H1 (cell line): Measurements from ENCODE around the gene TET2. TPM values are rescaled to one million over a fixed set of nuclear protein-coding genes. Genes with fewer than 3 reads are reported as not detected.

Experiments
- BACH1 ChIP-seq: IDR thresholded peaks from 2 replicates; pipeline ENCODE4 v1.6.1; 2012; ENCODE audit warnings: low read length, improper control_type of control experiment
- POLR2A ChIP-seq, 2 experiments: IDR thresholded peaks; 1 replicate in 1 of 2; 2 replicates in 1 of 2; pipeline ENCODE4 v1.6.1; 2011; ENCODE audit warnings: low read depth in 2 of 2, low read length in 2 of 2, mild to moderate bottlenecking in 2 of 2; ENCODE audit errors: control extremely low read depth in 1 of 2
- polyA plus RNA-seq, 7 experiments: library from polyadenylated mRNA; depleted of rRNA in 3 of 7; stranded (reverse) in 5 of 7; unstranded in 2 of 7; fragments of >200 nt in 5 of 7; fragments of 200-250 nt in 2 of 7; gene quantifications; 1 replicate in 5 of 7; 2 replicates in 1 of 7; 4 replicates in 1 of 7; pipeline versions ENCODE4 v1.2.1 to v1.2.3, GENCODE V29; 2011 to 2013; ENCODE audit warnings: missing spikeins in 2 of 7, mixed read lengths in 2 of 7
- total RNA-seq: library from RNA; stranded (reverse); fragmentation: NEBNext Ultra II Directional; extraction: Animal tissue kit (Norgen Biotek cat#: 25700); gene quantifications from 2 replicates; pipeline ENCODE4 v1.2.1, GENCODE V29; 2021
- TF ChIP-seq, protein P1 (sequence below): fragments of 300-600 bp; sonication (generic); IDR thresholded peaks from 2 replicates; pipeline ENCODE4 v1.7.1; 2012; ENCODE audit warnings: low read length, moderate library complexity, mild to moderate bottlenecking, inconsistent platforms; ENCODE audit not compliant: insufficient replicate concordance

Gene TET2
- total and polyA plus RNA-seq, 2 of the 8 experiments (the other 6 are each of a cell fraction or from before 2014, with no cell fraction given), result 1.0 to 2.6 TPM

DNA sequence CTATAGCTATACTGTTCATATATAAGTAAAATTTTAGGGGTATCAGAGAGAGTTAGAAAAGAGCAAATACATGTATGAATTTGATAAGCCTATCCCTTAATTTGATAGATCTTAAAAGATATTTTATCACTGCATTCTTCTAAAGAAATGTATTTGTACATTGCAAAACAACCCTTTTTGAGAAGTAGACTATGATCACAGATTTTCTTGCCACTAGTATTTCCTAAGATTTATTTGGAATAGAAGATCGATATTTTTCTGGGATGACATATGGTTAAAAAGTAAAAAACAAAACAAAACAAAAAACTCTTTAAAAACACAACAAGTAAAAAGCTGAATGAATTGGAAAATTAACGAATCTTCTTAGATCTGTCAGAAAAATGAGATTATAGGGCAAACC, 27.4 kb downstream of the TET2 start (continued):
- TF ChIP-seq, protein P1, sequence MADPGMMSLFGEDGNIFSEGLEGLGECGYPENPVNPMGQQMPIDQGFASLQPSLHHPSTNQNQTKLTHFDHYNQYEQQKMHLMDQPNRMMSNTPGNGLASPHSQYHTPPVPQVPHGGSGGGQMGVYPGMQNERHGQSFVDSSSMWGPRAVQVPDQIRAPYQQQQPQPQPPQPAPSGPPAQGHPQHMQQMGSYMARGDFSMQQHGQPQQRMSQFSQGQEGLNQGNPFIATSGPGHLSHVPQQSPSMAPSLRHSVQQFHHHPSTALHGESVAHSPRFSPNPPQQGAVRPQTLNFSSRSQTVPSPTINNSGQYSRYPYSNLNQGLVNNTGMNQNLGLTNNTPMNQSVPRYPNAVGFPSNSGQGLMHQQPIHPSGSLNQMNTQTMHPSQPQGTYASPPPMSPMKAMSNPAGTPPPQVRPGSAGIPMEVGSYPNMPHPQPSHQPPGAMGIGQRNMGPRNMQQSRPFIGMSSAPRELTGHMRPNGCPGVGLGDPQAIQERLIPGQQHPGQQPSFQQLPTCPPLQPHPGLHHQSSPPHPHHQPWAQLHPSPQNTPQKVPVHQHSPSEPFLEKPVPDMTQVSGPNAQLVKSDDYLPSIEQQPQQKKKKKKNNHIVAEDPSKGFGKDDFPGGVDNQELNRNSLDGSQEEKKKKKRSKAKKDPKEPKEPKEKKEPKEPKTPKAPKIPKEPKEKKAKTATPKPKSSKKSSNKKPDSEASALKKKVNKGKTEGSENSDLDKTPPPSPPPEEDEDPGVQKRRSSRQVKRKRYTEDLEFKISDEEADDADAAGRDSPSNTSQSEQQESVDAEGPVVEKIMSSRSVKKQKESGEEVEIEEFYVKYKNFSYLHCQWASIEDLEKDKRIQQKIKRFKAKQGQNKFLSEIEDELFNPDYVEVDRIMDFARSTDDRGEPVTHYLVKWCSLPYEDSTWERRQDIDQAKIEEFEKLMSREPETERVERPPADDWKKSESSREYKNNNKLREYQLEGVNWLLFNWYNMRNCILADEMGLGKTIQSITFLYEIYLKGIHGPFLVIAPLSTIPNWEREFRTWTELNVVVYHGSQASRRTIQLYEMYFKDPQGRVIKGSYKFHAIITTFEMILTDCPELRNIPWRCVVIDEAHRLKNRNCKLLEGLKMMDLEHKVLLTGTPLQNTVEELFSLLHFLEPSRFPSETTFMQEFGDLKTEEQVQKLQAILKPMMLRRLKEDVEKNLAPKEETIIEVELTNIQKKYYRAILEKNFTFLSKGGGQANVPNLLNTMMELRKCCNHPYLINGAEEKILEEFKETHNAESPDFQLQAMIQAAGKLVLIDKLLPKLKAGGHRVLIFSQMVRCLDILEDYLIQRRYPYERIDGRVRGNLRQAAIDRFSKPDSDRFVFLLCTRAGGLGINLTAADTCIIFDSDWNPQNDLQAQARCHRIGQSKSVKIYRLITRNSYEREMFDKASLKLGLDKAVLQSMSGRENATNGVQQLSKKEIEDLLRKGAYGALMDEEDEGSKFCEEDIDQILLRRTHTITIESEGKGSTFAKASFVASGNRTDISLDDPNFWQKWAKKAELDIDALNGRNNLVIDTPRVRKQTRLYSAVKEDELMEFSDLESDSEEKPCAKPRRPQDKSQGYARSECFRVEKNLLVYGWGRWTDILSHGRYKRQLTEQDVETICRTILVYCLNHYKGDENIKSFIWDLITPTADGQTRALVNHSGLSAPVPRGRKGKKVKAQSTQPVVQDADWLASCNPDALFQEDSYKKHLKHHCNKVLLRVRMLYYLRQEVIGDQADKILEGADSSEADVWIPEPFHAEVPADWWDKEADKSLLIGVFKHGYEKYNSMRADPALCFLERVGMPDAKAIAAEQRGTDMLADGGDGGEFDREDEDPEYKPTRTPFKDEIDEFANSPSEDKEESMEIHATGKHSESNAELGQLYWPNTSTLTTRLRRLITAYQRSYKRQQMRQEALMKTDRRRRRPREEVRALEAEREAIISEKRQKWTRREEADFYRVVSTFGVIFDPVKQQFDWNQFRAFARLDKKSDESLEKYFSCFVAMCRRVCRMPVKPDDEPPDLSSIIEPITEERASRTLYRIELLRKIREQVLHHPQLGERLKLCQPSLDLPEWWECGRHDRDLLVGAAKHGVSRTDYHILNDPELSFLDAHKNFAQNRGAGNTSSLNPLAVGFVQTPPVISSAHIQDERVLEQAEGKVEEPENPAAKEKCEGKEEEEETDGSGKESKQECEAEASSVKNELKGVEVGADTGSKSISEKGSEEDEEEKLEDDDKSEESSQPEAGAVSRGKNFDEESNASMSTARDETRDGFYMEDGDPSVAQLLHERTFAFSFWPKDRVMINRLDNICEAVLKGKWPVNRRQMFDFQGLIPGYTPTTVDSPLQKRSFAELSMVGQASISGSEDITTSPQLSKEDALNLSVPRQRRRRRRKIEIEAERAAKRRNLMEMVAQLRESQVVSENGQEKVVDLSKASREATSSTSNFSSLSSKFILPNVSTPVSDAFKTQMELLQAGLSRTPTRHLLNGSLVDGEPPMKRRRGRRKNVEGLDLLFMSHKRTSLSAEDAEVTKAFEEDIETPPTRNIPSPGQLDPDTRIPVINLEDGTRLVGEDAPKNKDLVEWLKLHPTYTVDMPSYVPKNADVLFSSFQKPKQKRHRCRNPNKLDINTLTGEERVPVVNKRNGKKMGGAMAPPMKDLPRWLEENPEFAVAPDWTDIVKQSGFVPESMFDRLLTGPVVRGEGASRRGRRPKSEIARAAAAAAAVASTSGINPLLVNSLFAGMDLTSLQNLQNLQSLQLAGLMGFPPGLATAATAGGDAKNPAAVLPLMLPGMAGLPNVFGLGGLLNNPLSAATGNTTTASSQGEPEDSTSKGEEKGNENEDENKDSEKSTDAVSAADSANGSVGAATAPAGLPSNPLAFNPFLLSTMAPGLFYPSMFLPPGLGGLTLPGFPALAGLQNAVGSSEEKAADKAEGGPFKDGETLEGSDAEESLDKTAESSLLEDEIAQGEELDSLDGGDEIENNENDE, result no peak
- TF ChIP-seq POLR2A (IDR thresholded peaks at IDR 0.05; ENCODE audit: control extremely low read depth in 1 of 2, low read depth in 2 of 2, low read length in 2 of 2) (no peak), BACH1 (no peak)
